HFFc6 (cell line): ENCODE results near the gene DNAH3. TPM values are rescaled to one million over a fixed set of nuclear protein-coding genes. Genes with fewer than 3 reads are reported as not detected.
"Not testable (repeated sequence)": the region's sequence is repeated elsewhere in the genome, so short reads cannot be mapped to it uniquely, and the experiment has no call there.

Experiments used
- DNase-seq: peaks from one replicate; pipeline ENCODE4 v3.0.0-alpha.2; 2018
- H3K27ac Mint-ChIP-seq: 2 replicates; pipeline ENCODE4 v1.8.0; 2020; ENCODE audit warnings: mild to moderate bottlenecking, mixed read lengths
- H3K27me3 Mint-ChIP-seq: 2 replicates; pipeline ENCODE4 v1.8.0; 2021; ENCODE audit warnings: mild to moderate bottlenecking, moderate library complexity, mixed read lengths; ENCODE audit not compliant: insufficient read depth
- H3K36me3 Mint-ChIP-seq: 2 replicates; pipeline ENCODE4 v1.8.0; 2021; ENCODE audit warnings: low read depth, mixed read lengths
- H3K4me1 Mint-ChIP-seq: 2 replicates; pipeline ENCODE4 v1.8.0; 2020; ENCODE audit warnings: low read depth, mixed read lengths
- H3K4me3 Mint-ChIP-seq: 2 replicates; pipeline ENCODE4 v1.8.0; 2020; ENCODE audit warnings: mild to moderate bottlenecking, moderate library complexity, mixed read lengths
- H3K9me3 Mint-ChIP-seq: 2 replicates; pipeline ENCODE4 v1.8.0; 2020; ENCODE audit warnings: mild to moderate bottlenecking, mixed read lengths
- long read RNA-seq: library from polyadenylated mRNA; unstranded; transcript quantifications from one replicate; pipeline ENCODE4 v2.0.0, GENCODE V29; 2019
- total RNA-seq, 6 experiments: library from RNA; stranded (reverse); fragmentation: NEBNext Ultra II Directional; extraction: Animal tissue kit (Norgen Biotek cat#: 25700); gene quantifications; 2 replicates in 1 of 6; 3 replicates in 5 of 6; pipeline ENCODE4 v1.2.3, GENCODE V29; 2021
- TF ChIP-seq, protein P1 (sequence below): fragments of 200-600 bp; sonication (generic); IDR thresholded peaks from 2 replicates; pipeline ENCODE4 v1.5.0; 2021; ENCODE audit warnings: antibody characterized with exemption, mild to moderate bottlenecking

DNAH3 gene, protein sequence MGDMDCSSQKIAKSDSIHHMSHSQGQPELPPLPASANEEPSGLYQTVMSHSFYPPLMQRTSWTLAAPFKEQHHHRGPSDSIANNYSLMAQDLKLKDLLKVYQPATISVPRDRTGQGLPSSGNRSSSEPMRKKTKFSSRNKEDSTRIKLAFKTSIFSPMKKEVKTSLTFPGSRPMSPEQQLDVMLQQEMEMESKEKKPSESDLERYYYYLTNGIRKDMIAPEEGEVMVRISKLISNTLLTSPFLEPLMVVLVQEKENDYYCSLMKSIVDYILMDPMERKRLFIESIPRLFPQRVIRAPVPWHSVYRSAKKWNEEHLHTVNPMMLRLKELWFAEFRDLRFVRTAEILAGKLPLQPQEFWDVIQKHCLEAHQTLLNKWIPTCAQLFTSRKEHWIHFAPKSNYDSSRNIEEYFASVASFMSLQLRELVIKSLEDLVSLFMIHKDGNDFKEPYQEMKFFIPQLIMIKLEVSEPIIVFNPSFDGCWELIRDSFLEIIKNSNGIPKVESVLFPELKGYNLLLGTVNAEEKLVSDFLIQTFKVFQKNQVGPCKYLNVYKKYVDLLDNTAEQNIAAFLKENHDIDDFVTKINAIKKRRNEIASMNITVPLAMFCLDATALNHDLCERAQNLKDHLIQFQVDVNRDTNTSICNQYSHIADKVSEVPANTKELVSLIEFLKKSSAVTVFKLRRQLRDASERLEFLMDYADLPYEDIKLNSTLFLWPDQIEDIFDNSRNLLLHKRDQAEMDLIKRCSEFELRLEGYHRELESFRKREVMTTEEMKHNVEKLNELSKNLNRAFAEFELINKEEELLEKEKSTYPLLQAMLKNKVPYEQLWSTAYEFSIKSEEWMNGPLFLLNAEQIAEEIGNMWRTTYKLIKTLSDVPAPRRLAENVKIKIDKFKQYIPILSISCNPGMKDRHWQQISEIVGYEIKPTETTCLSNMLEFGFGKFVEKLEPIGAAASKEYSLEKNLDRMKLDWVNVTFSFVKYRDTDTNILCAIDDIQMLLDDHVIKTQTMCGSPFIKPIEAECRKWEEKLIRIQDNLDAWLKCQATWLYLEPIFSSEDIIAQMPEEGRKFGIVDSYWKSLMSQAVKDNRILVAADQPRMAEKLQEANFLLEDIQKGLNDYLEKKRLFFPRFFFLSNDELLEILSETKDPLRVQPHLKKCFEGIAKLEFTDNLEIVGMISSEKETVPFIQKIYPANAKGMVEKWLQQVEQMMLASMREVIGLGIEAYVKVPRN (N-terminal part only)
- not detected for total RNA-seq
- long read RNA-seq = 0 reads

DNA sequence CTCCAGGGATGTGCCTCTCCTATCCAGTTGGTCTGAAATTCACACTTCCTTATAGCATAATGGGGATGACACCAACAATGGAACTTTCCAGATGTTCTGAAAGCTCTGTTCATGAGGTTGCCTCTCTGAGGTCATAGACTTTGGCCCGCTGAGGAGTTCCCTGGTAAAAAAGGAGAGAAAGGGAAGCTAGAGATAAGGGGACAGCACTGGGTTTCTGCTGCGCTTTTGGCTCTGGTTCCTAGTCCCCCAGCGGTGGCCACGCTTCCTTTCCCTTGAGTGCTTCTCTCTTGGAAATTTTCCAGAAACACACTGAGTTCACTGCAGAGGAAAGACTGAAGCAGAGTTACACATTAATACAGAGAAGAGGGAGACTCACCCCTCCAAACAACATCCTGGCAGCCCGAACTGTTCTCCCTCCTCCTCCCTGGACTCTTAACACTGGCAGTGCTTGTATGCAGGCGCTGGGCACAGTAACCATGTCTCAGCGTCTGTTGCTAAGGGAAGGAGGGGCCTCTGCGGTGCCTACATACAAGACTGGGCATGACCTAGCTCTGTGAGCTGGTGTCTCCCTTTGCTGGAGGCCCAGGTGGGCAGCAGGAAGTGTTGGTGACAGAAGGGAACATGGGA is at the start of gene DNAH3:
DNAH3 (minus strand) TSS at position 472 of the 627 bp plus-strand sequence. CDS start 527 bp downstream, outside the sequence.
- Mint-ChIP-seq H3K4me1 (no peaks in the 10 kb centered on the region), H3K36me3 (no peaks in the 10 kb centered on the region), H3K4me3 (no peak within 1 kb of the TSS), H3K27me3 (peaks cover 38% of the 10 kb centered on the region), H3K27ac (no peak within 1 kb of the TSS), H3K9me3 (no peaks in the 10 kb centered on the region)
- DNase-seq = no peak
- TF ChIP-seq, protein P1, sequence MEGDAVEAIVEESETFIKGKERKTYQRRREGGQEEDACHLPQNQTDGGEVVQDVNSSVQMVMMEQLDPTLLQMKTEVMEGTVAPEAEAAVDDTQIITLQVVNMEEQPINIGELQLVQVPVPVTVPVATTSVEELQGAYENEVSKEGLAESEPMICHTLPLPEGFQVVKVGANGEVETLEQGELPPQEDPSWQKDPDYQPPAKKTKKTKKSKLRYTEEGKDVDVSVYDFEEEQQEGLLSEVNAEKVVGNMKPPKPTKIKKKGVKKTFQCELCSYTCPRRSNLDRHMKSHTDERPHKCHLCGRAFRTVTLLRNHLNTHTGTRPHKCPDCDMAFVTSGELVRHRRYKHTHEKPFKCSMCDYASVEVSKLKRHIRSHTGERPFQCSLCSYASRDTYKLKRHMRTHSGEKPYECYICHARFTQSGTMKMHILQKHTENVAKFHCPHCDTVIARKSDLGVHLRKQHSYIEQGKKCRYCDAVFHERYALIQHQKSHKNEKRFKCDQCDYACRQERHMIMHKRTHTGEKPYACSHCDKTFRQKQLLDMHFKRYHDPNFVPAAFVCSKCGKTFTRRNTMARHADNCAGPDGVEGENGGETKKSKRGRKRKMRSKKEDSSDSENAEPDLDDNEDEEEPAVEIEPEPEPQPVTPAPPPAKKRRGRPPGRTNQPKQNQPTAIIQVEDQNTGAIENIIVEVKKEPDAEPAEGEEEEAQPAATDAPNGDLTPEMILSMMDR = no peak

DNA sequence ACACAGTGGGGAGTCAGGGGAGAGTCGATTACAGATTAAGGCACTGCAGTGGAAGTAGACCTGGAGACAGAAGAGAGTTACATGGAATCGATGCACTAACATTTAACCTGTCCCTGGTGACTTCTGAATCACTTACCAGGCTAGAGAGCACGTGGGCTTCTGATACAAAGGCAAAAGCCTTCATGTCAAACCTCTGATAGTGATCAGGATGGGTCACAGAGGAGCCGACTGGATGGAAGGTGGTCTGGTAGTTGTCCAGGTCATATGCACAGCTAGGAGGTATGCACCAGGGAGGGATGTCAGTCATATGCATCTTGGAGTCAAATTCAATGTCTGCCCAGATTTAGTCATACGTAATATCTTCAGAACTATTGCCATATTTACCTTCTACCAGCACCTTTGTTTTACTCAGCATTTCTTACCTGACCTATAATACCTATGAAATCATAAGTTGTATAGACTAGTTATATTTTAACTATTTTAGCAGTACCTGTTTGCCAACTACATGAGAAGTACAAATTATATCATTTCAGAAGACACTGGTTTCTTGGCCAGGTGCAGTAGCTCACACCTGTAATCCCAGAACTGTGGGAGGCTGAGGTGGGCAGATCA is 49.1 kb upstream of the DNAH3 start:
- no peak for DNase-seq
- Mint-ChIP-seq H3K27me3 (peaks cover 42% of the 10 kb centered on the region), H3K9me3 (no peaks in the 10 kb centered on the region), H3K36me3 (no peaks in the 10 kb centered on the region), H3K4me1 (peaks cover 10% of the 10 kb centered on the region), H3K27ac (no peak overlapping the region), H3K4me3 (no peak overlapping the region)
- TF ChIP-seq, protein P1 = no peak

DNA sequence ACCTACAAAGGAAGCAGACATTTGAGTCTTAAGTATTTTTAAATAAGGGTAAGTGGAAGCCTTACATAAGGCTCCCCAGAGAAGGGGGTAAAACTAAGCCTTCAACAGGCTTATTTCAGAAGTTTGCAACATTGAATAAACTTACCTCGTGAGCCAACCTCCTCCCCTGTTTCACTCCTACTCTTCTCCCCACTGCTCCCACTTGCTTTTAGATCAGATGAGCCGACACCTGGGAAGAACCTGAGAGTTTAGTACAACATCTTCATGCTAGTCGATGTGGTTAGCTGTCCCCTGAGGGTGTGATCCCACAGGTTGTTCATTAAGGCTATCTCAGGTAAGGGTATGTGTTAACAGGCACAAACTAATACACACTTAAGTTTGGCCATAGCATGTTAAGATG is 47.0 kb upstream of the DNAH3 start:
- Mint-ChIP-seq H3K9me3 (no peaks in the 10 kb centered on the region), H3K36me3 (no peaks in the 10 kb centered on the region), H3K4me1 (peaks cover 13% of the 10 kb centered on the region), H3K27me3 (peaks cover 57% of the 10 kb centered on the region), H3K27ac (no peak overlapping the region), H3K4me3 (no peak overlapping the region)
- DNase-seq = no peak
- TF ChIP-seq, protein P1 = no peak

DNA sequence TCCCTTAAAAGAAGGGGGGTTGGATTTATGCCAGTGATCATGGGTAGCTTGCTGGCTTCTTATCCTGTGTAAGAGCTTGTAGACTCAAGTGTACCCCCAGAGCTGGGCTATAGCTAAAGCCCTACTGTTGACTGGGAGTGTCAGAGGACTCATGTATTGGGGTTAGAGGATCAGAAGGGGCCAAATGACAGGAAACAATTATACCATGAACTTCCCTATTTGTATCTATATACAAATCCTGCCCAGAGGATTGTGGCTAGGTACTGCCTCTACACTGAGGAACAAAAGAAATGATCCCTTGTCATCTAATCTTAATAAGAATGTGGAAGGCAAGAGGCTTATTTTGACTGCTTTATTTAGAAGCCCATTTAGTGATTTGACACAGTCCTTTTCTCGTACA is 46.5 kb upstream of the DNAH3 start:
- Mint-ChIP-seq H3K27me3 (peaks cover 56% of the 10 kb centered on the region), H3K4me1 (peaks cover 13% of the 10 kb centered on the region), H3K27ac (no peak overlapping the region), H3K36me3 (no peaks in the 10 kb centered on the region), H3K9me3 (no peaks in the 10 kb centered on the region), H3K4me3 (no peak overlapping the region)
- TF ChIP-seq, protein P1 = no peak
- no peak for DNase-seq

DNA sequence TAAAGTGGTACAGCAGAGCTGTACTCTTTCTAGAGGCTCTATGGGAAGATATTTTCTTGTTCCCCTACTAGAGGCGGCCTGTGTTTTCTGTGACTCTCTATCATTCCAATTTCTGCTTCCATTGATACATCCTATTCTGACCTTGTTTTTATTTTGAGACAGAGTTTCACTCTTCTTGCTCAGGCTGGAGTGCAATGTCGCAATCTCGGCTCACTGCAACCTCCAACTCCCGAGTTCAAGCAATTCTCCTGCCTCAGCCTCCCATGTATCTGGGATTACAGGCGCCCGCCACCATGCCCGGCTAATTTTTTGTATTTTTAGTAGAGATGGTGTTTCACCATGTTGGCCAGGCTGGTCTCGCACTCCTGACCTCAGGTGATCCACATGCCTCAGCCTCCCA is 44.7 kb upstream of the DNAH3 start:
- H3K27ac Mint-ChIP-seq, H3K36me3 Mint-ChIP-seq, H3K4me3 Mint-ChIP-seq, H3K9me3 Mint-ChIP-seq, DNase-seq: not testable (repeated sequence)
- peaks cover 17% of the 10 kb centered on the region for H3K4me1 Mint-ChIP-seq
- H3K27me3 Mint-ChIP-seq = peaks cover 47% of the 10 kb centered on the region
